Measurements from ENCODE around the gene KCNIP3. TPM values are rescaled to one million over a fixed set of nuclear protein-coding genes. Genes with fewer than 3 reads are reported as not detected.

Gene KCNIP3
- polyA plus RNA-seq, 1 donor from 2014 or later = not detected

DNA sequence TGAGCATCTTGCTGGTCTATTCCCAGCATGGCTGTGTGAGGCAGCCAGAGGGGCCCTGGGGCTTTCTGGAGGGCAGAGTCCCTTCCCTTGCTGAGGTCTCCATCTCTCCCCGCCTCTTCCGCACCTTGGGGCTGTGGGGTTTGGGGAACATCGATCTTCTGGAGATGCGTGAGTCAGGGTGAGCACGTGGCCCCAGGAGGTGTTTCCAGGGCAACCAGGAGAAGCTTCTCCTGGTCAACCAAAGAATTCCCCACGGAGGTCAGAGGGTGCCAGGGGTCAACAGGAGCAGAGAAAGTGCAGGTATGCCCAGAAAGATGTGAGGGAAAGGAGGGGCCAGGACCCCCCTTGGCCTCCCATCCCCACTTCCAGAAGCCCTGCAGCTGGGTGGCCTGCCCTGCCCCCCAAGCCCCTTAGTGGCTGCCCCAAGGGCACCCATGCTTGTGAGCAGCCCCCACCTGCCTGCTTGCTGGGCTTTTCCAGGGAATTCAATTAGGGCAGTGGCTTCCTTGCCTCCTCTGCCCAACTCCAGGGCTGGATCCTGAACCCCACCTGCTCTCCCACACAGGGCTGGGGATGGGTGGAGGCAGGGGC is 25.7 kb upstream of the KCNIP3 start:
- Mint-ChIP-seq H3K27ac (peak overlapping the region in 1 of 3 donors; percentile 64), H3K9me3 (peaks cover 0 to 1% (median 0%) of the 10 kb centered on the region in 3 donors), H3K36me3 (peaks cover 2% of the 10 kb centered on the region), H3K4me3 (no peak overlapping the region), H3K4me1 (no peaks in the 10 kb centered on the region), H3K27me3 (peaks cover 5% of the 10 kb centered on the region)

DNA sequence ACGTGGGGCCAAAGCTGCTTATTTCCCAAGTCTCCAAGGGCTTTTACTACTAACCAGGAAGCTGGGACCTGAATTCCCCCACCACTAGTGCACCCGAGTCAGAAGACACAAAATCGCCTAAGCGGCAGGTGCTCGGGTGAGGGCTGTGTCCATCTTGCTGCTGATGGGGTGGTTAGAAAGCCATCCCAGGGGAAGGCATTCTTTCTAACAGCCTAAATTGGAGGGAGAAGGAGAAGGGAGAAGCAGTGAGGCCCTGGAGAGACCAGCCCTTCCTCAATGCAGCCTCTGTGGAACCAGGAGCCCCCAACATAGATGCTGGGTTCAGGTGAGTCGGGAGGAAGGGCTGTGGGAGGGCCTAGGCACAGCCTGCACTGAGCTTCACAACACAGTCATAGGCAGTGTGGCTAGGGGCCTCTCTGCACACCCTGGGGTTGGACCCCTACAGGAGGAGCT is 24.8 kb upstream of the KCNIP3 start:
- Mint-ChIP-seq H3K4me3 (no peak overlapping the region), H3K27me3 (peaks cover 5% of the 10 kb centered on the region), H3K9me3 (no peaks in the 10 kb centered on the region), H3K4me1 (no peaks in the 10 kb centered on the region), H3K27ac (no peak overlapping the region), H3K36me3 (peaks cover 2% of the 10 kb centered on the region)

DNA sequence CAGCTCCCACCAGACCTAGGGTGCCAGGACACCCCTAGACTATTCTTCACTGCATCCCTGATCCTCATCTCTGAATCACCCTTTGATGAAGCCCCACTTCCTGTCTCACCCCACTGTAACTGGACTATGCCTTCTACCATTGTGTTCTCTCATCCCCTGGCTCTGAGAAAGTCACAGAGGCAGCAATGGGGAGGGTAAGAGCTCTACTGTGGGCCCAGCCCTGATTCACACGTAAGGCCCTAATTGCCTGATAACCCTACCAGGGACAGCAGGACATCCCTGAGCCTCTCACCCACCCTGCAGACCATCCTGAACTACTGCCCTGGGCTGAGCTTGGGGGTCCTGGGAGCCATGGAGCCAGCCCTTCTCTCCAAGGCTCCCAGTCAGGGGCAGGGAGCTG is 24.4 kb upstream of the KCNIP3 start:
- H3K27ac Mint-ChIP-seq = no peak overlapping the region
- peaks cover 5% of the 10 kb centered on the region for H3K27me3 Mint-ChIP-seq
- H3K4me3 Mint-ChIP-seq = no peak overlapping the region
- H3K4me1 Mint-ChIP-seq = no peaks in the 10 kb centered on the region
- no peaks in the 10 kb centered on the region for H3K9me3 Mint-ChIP-seq
- peaks cover 2% of the 10 kb centered on the region for H3K36me3 Mint-ChIP-seq

DNA sequence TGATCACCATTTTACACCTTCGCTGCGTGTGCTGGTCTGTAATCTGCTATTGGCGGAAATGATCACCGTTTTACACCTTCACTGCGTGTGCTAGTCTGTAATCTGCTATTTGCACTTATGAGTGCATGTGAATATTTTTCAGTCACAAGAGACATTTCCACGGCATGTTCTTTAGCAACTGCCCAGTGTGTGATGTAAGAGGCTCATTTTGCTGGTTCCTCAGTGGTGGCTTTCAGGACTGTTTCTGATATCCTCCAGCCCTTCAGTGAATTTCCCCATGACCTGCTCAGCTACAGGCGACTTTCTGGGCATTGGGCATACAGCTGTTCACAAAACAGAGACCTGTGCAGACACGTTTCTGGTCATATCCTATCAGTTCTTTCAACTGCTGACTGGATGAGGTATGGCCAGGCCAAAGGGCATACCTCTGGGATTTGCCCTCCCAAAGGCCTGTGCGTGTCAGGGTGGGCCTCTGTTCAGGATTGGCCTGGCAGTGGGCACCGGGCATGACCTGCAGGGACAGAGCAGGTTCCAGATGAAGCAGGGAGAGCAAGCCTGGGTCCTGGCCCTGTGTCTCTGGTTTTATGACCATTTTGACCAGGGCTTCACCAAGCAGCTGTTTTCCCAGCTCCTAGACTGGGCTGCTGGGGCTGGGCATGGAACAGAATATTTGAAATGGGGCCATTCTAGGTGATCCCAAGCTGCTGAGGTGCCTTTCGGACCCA is 23.4 kb upstream of the KCNIP3 start:
- Mint-ChIP-seq H3K27me3 (peaks cover 5% of the 10 kb centered on the region), H3K4me1 (no peaks in the 10 kb centered on the region), H3K36me3 (peaks cover 2% of the 10 kb centered on the region), H3K4me3 (no peak overlapping the region), H3K27ac (no peak overlapping the region), H3K9me3 (no peaks in the 10 kb centered on the region)

DNA sequence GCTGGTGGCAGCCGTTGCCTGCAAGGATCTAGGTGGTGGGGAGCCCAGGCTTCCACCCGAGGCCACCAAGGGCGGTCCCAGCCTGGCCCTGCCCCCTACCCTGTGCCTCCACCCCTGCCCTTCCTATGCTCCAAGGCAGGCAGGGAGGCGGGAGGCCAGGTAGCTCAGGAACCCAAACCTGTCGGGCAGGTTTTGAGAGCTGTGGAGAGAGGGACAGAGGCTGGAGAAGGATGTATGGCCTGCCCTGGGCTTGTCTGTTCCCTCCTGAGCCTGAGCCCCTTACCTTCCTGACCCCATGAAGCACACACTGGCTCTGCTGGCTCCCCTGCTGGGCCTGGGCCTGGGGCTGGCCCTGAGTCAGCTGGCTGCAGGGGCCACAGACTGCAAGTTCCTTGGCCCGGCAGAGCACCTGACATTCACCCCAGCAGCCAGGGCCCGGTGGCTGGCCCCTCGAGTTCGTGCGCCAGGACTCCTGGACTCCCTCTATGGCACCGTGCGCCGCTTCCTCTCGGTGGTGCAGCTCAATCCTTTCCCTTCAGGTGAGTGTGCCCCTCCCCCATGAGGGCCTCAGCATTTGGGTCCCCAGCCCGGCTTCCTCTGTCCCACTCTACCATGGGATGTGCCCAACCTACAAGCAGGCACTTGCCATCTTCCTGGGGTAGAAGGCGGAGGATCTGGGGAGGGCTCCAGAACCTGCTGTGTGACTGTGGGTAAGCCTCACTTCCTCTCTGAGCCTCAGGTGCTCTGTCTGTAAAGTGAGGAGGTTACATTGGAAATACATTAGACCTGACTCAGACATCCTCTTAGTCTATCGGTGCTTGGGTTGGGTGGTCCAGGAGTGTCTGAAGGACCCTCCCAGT is 22.6 kb upstream of the KCNIP3 start, which contains the start of gene PROM2:
TSS of gene PROM2 (plus strand) at position 159 of the 860 bp plus-strand sequence. CDS start at position 296, 137 bp downstream.
- H3K4me1 Mint-ChIP-seq = no peaks in the 10 kb centered on the region
- peaks cover 4% of the 10 kb centered on the region for H3K27me3 Mint-ChIP-seq
- H3K4me3 Mint-ChIP-seq = no peak within 1 kb of the TSS
- no peak within 1 kb of the TSS for H3K27ac Mint-ChIP-seq
- no peaks in the 10 kb centered on the region for H3K9me3 Mint-ChIP-seq
- H3K36me3 Mint-ChIP-seq = peaks cover 2% of the 10 kb centered on the region

DNA sequence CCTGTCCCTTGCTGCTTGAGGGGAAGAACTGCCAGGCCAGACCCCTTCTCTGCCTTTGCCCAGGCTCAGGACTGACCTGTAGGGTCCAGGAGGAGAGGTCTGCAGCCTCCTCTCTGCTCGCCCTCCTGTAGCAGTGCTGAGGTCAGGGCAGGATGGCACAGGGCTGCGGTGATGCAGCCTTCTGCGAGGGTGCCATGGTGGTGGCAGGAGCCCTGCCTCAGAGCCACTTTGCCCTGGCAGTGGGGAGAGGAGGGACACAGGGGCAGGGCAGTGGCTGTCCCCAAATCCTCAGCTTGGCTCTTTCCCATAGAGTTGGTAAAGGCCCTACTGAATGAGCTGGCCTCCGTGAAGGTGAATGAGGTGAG is 22.0 kb upstream of the KCNIP3 start:
- Mint-ChIP-seq H3K27me3 (peaks cover 4% of the 10 kb centered on the region), H3K27ac (no peak overlapping the region), H3K4me1 (no peaks in the 10 kb centered on the region), H3K9me3 (no peaks in the 10 kb centered on the region), H3K36me3 (no peaks in the 10 kb centered on the region), H3K4me3 (no peak overlapping the region)

DNA sequence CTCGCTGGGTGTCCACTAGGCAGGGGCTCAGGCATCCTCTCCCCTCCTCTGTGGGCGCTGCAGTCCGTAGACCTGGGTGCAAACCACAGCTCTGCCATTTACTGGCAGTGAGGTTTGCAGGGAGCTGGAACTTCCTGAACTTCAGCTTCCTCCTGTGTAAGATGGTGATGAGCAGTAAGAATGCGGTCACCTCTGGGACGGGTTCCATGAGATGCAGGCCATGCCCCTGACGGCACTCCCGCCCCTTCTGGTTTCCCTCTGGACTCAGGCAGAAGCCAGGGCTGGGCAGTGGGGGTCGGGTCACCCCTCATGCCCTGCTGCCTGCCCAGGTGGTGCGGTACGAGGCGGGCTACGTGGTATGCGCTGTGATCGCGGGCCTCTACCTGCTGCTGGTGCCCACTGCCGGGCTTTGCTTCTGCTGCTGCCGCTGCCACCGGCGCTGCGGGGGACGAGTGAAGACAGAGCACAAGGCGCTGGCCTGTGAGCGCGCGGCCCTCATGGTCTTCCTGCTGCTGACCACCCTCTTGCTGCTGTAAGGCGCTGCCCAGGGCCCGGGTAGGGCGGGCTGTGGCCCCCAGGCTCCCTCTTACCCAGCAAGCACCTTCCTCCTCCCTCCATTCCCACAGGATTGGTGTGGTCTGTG is 21.4 kb upstream of the KCNIP3 start:
- Mint-ChIP-seq H3K4me1 (no peaks in the 10 kb centered on the region), H3K4me3 (no peak overlapping the region), H3K36me3 (no peaks in the 10 kb centered on the region), H3K27me3 (peaks cover 1% of the 10 kb centered on the region), H3K9me3 (no peaks in the 10 kb centered on the region), H3K27ac (no peak overlapping the region)

DNA sequence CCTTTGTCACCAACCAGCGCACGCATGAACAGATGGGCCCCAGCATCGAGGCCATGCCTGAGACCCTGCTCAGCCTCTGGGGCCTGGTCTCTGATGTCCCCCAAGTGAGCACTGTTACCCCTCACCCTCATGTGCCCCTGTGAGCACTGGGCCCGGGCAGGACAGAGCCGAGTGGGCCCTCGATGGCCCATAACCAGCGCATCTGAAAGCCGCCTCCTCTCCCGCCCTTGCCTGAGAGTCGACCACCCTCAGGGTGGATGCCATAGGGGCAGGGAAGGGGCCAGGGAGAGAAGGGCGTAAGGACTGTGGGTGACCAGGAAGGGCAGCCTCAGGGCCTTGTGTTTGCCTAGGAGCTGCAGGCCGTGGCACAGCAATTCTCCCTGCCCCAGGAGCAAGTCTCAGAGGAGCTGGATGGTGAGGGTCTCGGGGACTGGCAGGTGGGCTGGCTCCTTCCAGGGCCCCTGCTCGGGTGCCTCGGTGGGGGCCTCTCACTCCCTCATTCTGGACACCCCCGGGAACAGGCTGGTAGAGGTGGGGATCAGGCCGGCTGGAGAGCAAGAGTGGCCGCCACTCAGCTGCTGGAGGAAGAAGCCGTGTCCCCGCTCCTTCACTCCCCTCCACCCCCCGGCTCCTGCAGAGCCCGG is 20.8 kb upstream of the KCNIP3 start:
- H3K27ac Mint-ChIP-seq = no peak overlapping the region
- H3K4me3 Mint-ChIP-seq = no peak overlapping the region
- no peaks in the 10 kb centered on the region for H3K36me3 Mint-ChIP-seq
- H3K9me3 Mint-ChIP-seq = no peaks in the 10 kb centered on the region
- H3K27me3 Mint-ChIP-seq = peaks cover 1% of the 10 kb centered on the region
- no peaks in the 10 kb centered on the region for H3K4me1 Mint-ChIP-seq

DNA sequence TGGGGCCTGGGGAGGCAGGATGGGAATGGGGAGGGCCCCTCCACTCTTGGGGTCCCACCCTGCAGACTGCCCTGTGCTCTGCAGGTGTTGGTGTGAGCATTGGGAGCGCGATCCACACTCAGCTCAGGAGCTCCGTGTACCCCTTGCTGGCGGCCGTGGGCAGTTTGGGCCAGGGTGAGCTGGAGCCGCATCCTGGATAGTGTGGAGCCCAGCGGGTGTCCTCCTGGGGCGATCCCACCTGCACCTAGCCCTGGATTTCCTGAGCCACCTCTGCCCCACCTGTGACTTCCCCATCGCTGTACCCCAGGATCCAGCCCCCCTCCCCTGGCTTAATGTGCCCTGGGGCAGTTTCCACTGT is 20.3 kb upstream of the KCNIP3 start:
- Mint-ChIP-seq H3K27ac (no peak overlapping the region), H3K4me1 (no peaks in the 10 kb centered on the region), H3K36me3 (no peaks in the 10 kb centered on the region), H3K27me3 (peaks cover 1% of the 10 kb centered on the region), H3K4me3 (no peak overlapping the region), H3K9me3 (no peaks in the 10 kb centered on the region)

DNA sequence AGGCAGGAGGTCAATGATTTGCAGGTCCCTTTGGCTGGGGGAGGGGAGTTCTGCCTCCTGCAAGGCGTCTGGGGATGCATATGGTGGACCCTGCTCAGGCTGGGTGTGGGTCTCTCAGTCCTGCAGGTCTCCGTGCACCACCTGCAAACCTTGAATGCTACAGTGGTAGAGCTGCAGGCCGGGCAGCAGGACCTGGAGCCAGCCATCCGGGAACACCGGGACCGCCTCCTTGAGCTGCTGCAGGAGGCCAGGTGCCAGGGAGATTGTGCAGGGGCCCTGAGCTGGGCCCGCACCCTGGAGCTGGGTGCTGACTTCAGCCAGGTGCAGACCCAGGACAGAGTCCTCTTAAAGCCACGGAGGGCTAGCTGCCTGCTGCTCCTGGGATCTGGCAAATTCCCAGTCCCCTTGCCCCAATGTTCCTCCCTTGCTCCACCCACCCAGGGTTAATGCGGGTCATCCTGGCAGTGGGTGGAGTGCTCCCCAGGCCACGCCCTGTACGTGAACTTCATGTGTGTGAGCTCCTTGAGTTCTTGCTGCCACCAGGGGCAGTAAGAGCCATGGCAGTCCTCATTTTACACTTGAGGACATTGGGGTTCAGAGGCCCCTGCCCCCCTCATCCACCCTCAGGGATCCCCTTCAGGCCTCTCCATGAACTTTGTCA is 19.8 kb upstream of the KCNIP3 start:
- Mint-ChIP-seq H3K36me3 (no peaks in the 10 kb centered on the region), H3K4me1 (no peaks in the 10 kb centered on the region), H3K27me3 (peaks cover 1% of the 10 kb centered on the region), H3K27ac (no peak overlapping the region), H3K4me3 (no peak overlapping the region), H3K9me3 (no peaks in the 10 kb centered on the region)

DNA sequence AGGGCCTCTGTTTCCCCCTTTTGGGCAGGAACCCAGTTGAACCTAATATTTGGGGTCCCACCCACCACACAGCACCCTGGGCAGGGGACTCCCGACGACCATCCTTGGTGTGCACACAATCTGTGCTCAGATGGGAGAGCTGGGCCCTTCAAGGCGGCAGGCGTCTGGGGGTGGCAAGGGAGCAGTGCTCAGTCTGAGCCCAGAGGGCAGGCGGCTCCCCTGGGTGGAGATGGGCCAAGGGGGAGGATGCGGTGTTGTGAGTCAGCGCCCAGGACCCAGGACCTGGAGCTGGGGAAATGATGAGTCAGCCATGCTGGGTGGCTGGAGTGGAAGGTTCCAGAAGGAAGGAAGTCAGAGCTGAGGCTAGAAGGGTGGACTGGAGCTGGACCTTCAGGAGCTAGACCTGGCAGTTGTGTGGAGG is 19.1 kb upstream of the KCNIP3 start:
- Mint-ChIP-seq H3K9me3 (no peaks in the 10 kb centered on the region), H3K27me3 (no peaks in the 10 kb centered on the region), H3K36me3 (no peaks in the 10 kb centered on the region), H3K4me1 (no peaks in the 10 kb centered on the region), H3K4me3 (no peak overlapping the region), H3K27ac (no peak overlapping the region)

DNA sequence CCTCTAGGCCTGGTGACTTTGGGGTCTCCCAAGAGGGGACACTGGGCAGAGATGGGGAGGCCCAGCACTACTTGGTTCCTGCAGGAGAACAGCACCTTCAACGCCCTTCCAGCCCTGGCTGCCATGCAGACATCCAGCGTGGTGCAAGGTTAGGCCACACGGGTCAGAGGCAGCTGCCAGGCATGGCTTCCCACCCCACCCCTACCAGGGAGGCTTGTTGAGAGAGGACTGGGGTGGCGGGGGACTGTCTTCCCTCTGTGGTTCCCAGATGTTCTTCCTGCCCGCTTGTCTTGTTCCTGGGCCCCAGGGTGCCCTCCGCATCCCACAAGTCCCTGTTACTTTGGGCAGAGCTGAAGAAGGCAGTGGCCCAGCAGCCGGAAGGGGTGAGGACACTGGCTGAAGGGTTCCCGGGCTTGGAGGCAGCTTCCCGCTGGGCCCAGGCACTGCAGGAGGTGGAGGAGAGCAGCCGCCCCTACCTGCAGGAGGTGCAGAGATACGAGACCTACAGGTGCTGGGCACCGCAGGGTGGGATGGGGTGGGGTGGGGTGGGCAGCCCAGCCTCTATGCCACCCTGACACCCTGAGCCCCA is 18.4 kb upstream of the KCNIP3 start:
- Mint-ChIP-seq H3K4me1 (no peaks in the 10 kb centered on the region), H3K36me3 (peaks cover 2% of the 10 kb centered on the region), H3K4me3 (no peak overlapping the region), H3K27me3 (no peaks in the 10 kb centered on the region), H3K9me3 (no peaks in the 10 kb centered on the region), H3K27ac (no peak overlapping the region)

DNA sequence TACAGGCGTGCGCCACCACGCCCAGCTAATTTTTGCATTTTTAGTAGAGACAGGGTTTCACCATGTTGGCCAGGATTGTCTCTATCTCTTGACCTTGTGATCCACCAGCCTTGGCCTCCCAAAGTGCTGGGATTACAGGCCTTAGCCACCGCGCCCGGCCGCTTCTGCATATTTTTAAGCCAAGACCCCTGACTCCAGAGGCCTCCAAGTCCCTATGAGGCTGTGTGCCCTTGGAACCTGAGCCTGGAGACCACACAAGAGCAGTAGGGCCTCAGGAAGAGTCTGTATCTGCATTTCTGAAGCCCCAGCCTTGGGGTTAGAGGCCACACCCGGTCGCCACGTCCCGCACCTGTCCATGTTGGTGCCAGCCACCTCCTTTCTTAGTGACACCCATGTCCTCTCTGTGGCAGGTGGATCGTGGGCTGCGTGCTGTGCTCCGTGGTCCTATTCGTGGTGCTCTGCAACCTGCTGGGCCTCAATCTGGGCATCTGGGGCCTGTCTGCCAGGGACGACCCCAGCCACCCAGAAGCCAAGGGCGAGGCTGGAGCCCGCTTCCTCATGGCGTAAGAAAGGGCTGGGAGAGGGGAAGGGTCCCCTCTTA is 17.6 kb upstream of the KCNIP3 start:
- H3K9me3 Mint-ChIP-seq = no peaks in the 10 kb centered on the region
- peaks cover 2% of the 10 kb centered on the region for H3K36me3 Mint-ChIP-seq
- H3K27ac Mint-ChIP-seq = no peak overlapping the region
- H3K27me3 Mint-ChIP-seq = no peaks in the 10 kb centered on the region
- H3K4me3 Mint-ChIP-seq = no peak overlapping the region
- no peaks in the 10 kb centered on the region for H3K4me1 Mint-ChIP-seq

DNA sequence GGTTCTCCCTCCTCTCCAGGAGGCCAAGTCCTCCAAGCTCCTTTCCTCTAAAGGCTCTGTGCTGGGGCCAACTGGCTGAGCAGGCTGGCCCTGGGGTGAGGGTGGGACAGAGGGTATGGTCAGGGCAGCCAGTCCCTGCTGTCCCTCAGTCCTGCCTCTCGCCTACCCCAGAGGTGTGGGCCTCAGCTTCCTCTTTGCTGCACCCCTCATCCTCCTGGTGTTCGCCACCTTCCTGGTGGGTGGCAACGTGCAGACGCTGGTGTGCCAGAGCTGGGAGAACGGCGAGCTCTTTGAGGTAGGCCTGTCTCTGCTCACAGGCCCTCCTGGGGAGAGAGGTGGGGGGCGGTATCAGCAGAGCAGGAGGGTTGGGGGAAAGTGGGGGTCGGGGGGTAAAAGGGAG is 16.1 kb upstream of the KCNIP3 start:
- H3K27me3 Mint-ChIP-seq = no peaks in the 10 kb centered on the region
- no peak overlapping the region for H3K27ac Mint-ChIP-seq
- no peaks in the 10 kb centered on the region for H3K9me3 Mint-ChIP-seq
- no peak overlapping the region for H3K4me3 Mint-ChIP-seq
- peaks cover 2% of the 10 kb centered on the region for H3K36me3 Mint-ChIP-seq
- H3K4me1 Mint-ChIP-seq = no peaks in the 10 kb centered on the region
